ENCODE results near the gene PRG2.

DNA sequence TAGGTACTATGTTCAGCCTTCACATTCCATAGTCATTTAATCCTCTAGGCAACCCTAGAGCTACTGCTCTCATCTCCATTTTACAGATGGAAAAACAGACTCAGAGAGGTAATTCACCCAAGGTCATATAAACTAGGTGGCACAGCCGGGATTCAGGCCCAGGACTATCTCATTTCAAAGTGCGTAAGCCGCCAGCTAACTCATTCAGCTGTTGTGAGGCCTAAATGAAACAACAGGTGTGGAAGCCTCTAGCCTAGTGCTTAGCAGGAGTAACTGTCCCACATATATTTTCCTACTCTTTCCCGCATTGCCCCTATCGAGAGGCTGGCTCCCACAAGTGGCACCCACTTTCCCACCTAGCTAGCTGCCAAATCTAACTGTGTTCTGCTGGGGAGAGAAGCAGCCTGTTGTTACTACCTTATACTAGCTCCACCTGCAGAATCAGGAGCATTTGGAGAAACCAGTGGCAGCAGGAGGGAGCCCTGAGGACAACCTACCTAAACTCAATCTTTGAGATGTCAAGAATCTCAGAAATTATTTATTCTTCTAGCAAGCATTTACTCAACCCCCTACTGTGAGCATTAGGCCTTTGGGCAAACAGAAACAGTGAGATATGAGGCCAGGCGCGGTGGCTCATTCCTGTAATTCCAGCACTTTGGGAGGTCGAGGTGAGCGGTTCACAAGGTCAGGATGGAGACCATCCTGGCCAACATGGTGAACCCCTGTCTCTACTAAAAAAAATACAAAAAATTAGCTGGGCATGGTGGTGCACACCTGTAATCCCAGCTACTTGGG lies 30.4 kb downstream of the PRG2 start:
- no peak for TF ChIP-seq HDAC2 (IDR thresholded peaks at IDR 0.05)
- TF ChIP-seq KDM1A (IDR thresholded peaks at IDR 0.05; ENCODE audit: low read depth): no peak
- TF ChIP-seq, protein P1, sequence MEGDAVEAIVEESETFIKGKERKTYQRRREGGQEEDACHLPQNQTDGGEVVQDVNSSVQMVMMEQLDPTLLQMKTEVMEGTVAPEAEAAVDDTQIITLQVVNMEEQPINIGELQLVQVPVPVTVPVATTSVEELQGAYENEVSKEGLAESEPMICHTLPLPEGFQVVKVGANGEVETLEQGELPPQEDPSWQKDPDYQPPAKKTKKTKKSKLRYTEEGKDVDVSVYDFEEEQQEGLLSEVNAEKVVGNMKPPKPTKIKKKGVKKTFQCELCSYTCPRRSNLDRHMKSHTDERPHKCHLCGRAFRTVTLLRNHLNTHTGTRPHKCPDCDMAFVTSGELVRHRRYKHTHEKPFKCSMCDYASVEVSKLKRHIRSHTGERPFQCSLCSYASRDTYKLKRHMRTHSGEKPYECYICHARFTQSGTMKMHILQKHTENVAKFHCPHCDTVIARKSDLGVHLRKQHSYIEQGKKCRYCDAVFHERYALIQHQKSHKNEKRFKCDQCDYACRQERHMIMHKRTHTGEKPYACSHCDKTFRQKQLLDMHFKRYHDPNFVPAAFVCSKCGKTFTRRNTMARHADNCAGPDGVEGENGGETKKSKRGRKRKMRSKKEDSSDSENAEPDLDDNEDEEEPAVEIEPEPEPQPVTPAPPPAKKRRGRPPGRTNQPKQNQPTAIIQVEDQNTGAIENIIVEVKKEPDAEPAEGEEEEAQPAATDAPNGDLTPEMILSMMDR (IDR thresholded peaks at IDR 0.05): no peak
- no peak for TF ChIP-seq HOXA7 (CRISPR knock-in tag; IDR thresholded peaks at IDR 0.05)
- no peak for TF ChIP-seq ZSCAN20 (CRISPR knock-in tag; IDR thresholded peaks at IDR 0.05)
- no peak for TF ChIP-seq E2F6 (IDR thresholded peaks at IDR 0.05; ENCODE audit: borderline replicate concordance, low read depth)
- TF ChIP-seq RFX5 (IDR thresholded peaks at IDR 0.05): no peak
- no peak for TF ChIP-seq CHD4 (IDR thresholded peaks at IDR 0.05; ENCODE audit: borderline replicate concordance)
- peak; percentile 75 to 88; a peak in 4 of 5 replicates for TF ChIP-seq EP300 (IDR thresholded peaks at IDR 0.05)
- no peak for TF ChIP-seq REST (IDR thresholded peaks at IDR 0.05)
- TF ChIP-seq, protein P2, sequence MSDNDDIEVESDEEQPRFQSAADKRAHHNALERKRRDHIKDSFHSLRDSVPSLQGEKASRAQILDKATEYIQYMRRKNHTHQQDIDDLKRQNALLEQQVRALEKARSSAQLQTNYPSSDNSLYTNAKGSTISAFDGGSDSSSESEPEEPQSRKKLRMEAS (IDR thresholded peaks at IDR 0.05): peak; percentile 74

Measured in A549 (cell line).